ENCODE results near the gene GEMIN4. TPM values are rescaled to one million over a fixed set of nuclear protein-coding genes. Genes with fewer than 3 reads are reported as not detected.
"Not testable (repeated sequence)": the region's sequence is repeated elsewhere in the genome, so short reads cannot be mapped to it uniquely, and the experiment has no call there.

Gene GEMIN4
- total RNA-seq, 1 experiment from 2014 or later: 20.2 TPM

- H3K9me2 ChIP-seq (replicated peaks; ENCODE audit: insufficient read depth, low read length): no peaks in the 10 kb centered on the region
- H3K4me3 ChIP-seq (ENCODE audit: low read length): no peak overlapping the region
- H3K79me2 ChIP-seq (ENCODE audit: low read length): no peaks in the 10 kb centered on the region
- no peak overlapping the region for H3K4me2 ChIP-seq (ENCODE audit: low read depth, low read length, poor library complexity, severe bottlenecking)
- H3K27ac ChIP-seq (ENCODE audit: low read length): no peak overlapping the region
- H3K27me3 ChIP-seq (ENCODE audit: low read length): no peaks in the 10 kb centered on the region
- H3K4me1 ChIP-seq (ENCODE audit: low read length): no peaks in the 10 kb centered on the region
- no peaks in the 10 kb centered on the region for H4K20me1 ChIP-seq (ENCODE audit: insufficient read depth, low read depth, low read length)
- H3K9me3 ChIP-seq (ENCODE audit: low read length): no peaks in the 10 kb centered on the region
- no peak overlapping the region for H2AFZ ChIP-seq (ENCODE audit: low read length)
- H3K36me3 ChIP-seq (ENCODE audit: insufficient read depth, low read length): peaks cover under 1% of the 10 kb centered on the region; the same call in 1 of the 2 replicates
- no peak for DNase-seq
- no peak overlapping the region for H3K9ac ChIP-seq (ENCODE audit: low read length)
These were observed 43.2 kb upstream of the GEMIN4 start for GRCh38 chr17:795276-795675.

- Histone ChIP-seq H3K4me1 (ENCODE audit: low read length) (no peaks in the 10 kb centered on the region), H3K27ac (ENCODE audit: low read length) (no peak overlapping the region), H4K20me1 (ENCODE audit: insufficient read depth, low read depth, low read length) (no peaks in the 10 kb centered on the region), H3K36me3 (ENCODE audit: insufficient read depth, low read length) (peaks cover 4% of the 10 kb centered on the region), H3K4me3 (ENCODE audit: low read length) (no peak overlapping the region), H3K9me3 (ENCODE audit: low read length) (no peaks in the 10 kb centered on the region), H3K9ac (ENCODE audit: low read length) (no peak overlapping the region), H3K79me2 (ENCODE audit: low read length) (no peaks in the 10 kb centered on the region), H3K9me2 (replicated peaks; ENCODE audit: insufficient read depth, low read length) (no peaks in the 10 kb centered on the region), H2AFZ (ENCODE audit: low read length) (no peak overlapping the region), H3K4me2 (ENCODE audit: low read depth, low read length, poor library complexity, severe bottlenecking) (no peak overlapping the region), H3K27me3 (ENCODE audit: low read length) (no peaks in the 10 kb centered on the region)
- DNase-seq: no peak
These were observed 42.8 kb upstream of the GEMIN4 start for GRCh38 chr17:794876-795275.

GRCh38 chr17:792277-792676 lies 40.2 kb upstream of the GEMIN4 start:
- H2AFZ ChIP-seq (ENCODE audit: low read length): no peak overlapping the region
- no peaks in the 10 kb centered on the region for H3K9me3 ChIP-seq (ENCODE audit: low read length)
- no peaks in the 10 kb centered on the region for H3K4me1 ChIP-seq (ENCODE audit: low read length)
- no peak for DNase-seq
- H3K36me3 ChIP-seq (ENCODE audit: insufficient read depth, low read length): peaks cover 15% of the 10 kb centered on the region
- H3K4me3 ChIP-seq (ENCODE audit: low read length): no peak overlapping the region
- H3K9me2 ChIP-seq (replicated peaks; ENCODE audit: insufficient read depth, low read length): no peaks in the 10 kb centered on the region
- H3K4me2 ChIP-seq (ENCODE audit: low read depth, low read length, poor library complexity, severe bottlenecking): no peak overlapping the region
- H3K79me2 ChIP-seq (ENCODE audit: low read length): no peaks in the 10 kb centered on the region
- H3K27ac ChIP-seq (ENCODE audit: low read length): no peak overlapping the region
- H3K9ac ChIP-seq (ENCODE audit: low read length): no peak overlapping the region
- no peaks in the 10 kb centered on the region for H3K27me3 ChIP-seq (ENCODE audit: low read length)
- H4K20me1 ChIP-seq (ENCODE audit: insufficient read depth, low read depth, low read length): no peaks in the 10 kb centered on the region

- H4K20me1 ChIP-seq (ENCODE audit: insufficient read depth, low read depth, low read length): no peaks in the 10 kb centered on the region
- H3K4me1 ChIP-seq (ENCODE audit: low read length): no peaks in the 10 kb centered on the region
- H3K79me2 ChIP-seq (ENCODE audit: low read length): no peaks in the 10 kb centered on the region
- H3K9ac ChIP-seq (ENCODE audit: low read length): no peak overlapping the region
- H3K27me3 ChIP-seq (ENCODE audit: low read length): no peaks in the 10 kb centered on the region
- H2AFZ ChIP-seq (ENCODE audit: low read length): no peak overlapping the region
- H3K36me3 ChIP-seq (ENCODE audit: insufficient read depth, low read length): peaks cover 15% of the 10 kb centered on the region
- no peaks in the 10 kb centered on the region for H3K9me2 ChIP-seq (replicated peaks; ENCODE audit: insufficient read depth, low read length)
- no peaks in the 10 kb centered on the region for H3K9me3 ChIP-seq (ENCODE audit: low read length)
- H3K4me3 ChIP-seq (ENCODE audit: low read length): no peak overlapping the region
- no peak for DNase-seq
- H3K27ac ChIP-seq (ENCODE audit: low read length): no peak overlapping the region
- no peak overlapping the region for H3K4me2 ChIP-seq (ENCODE audit: low read depth, low read length, poor library complexity, severe bottlenecking)
These were observed 39.8 kb upstream of the GEMIN4 start for GRCh38 chr17:791829-792228.

GRCh38 chr17:790874-791247 lies 38.8 kb upstream of the GEMIN4 start:
- H3K27me3 ChIP-seq (ENCODE audit: low read length); H3K4me1 ChIP-seq (ENCODE audit: low read length); H3K4me3 ChIP-seq (ENCODE audit: low read length); H3K9me3 ChIP-seq (ENCODE audit: low read length); H3K27ac ChIP-seq (ENCODE audit: low read length); H3K9ac ChIP-seq (ENCODE audit: low read length); H4K20me1 ChIP-seq (ENCODE audit: insufficient read depth, low read depth, low read length); H2AFZ ChIP-seq (ENCODE audit: low read length); DNase-seq; H3K79me2 ChIP-seq (ENCODE audit: low read length); H3K4me2 ChIP-seq (ENCODE audit: low read depth, low read length, poor library complexity, severe bottlenecking); H3K9me2 ChIP-seq (replicated peaks; ENCODE audit: insufficient read depth, low read length): not testable (repeated sequence)
- peaks cover 15% of the 10 kb centered on the region for H3K36me3 ChIP-seq (ENCODE audit: insufficient read depth, low read length)

GRCh38 chr17:789931-790873 lies 38.1 kb upstream of the GEMIN4 start:
- H3K4me3 ChIP-seq (ENCODE audit: low read length); H3K27ac ChIP-seq (ENCODE audit: low read length); H3K9ac ChIP-seq (ENCODE audit: low read length); H3K9me3 ChIP-seq (ENCODE audit: low read length); H2AFZ ChIP-seq (ENCODE audit: low read length); H3K9me2 ChIP-seq (replicated peaks; ENCODE audit: insufficient read depth, low read length); DNase-seq; H3K4me2 ChIP-seq (ENCODE audit: low read depth, low read length, poor library complexity, severe bottlenecking); H3K27me3 ChIP-seq (ENCODE audit: low read length); H4K20me1 ChIP-seq (ENCODE audit: insufficient read depth, low read depth, low read length); H3K4me1 ChIP-seq (ENCODE audit: low read length); H3K79me2 ChIP-seq (ENCODE audit: low read length): not testable (repeated sequence)
- peaks cover 15% of the 10 kb centered on the region for H3K36me3 ChIP-seq (ENCODE audit: insufficient read depth, low read length)

- no peak overlapping the region for H3K9ac ChIP-seq (ENCODE audit: low read length)
- H3K4me1 ChIP-seq (ENCODE audit: low read length): peaks cover 2% of the 10 kb centered on the region; the same call in 1 of the 2 replicates
- H3K27ac ChIP-seq (ENCODE audit: low read length): no peak overlapping the region
- DNase-seq: no peak
- no peak overlapping the region for H2AFZ ChIP-seq (ENCODE audit: low read length)
- no peaks in the 10 kb centered on the region for H4K20me1 ChIP-seq (ENCODE audit: insufficient read depth, low read depth, low read length)
- H3K9me3 ChIP-seq (ENCODE audit: low read length): no peaks in the 10 kb centered on the region
- peaks cover 23% of the 10 kb centered on the region for H3K36me3 ChIP-seq (ENCODE audit: insufficient read depth, low read length)
- H3K27me3 ChIP-seq (ENCODE audit: low read length): no peaks in the 10 kb centered on the region
- H3K79me2 ChIP-seq (ENCODE audit: low read length): peaks cover 17% of the 10 kb centered on the region
- H3K9me2 ChIP-seq (replicated peaks; ENCODE audit: insufficient read depth, low read length): no peaks in the 10 kb centered on the region
- H3K4me2 ChIP-seq (ENCODE audit: low read depth, low read length, poor library complexity, severe bottlenecking): no peak overlapping the region
- H3K4me3 ChIP-seq (ENCODE audit: low read length): no peak overlapping the region
These were observed 37.2 kb upstream of the GEMIN4 start for GRCh38 chr17:789160-789840.

- Histone ChIP-seq H3K9me2 (replicated peaks; ENCODE audit: insufficient read depth, low read length) (no peaks in the 10 kb centered on the region), H3K27ac (ENCODE audit: low read length) (no peak overlapping the region), H3K79me2 (ENCODE audit: low read length) (peaks cover 24% of the 10 kb centered on the region), H3K4me2 (ENCODE audit: low read depth, low read length, poor library complexity, severe bottlenecking) (no peak overlapping the region), H3K4me3 (ENCODE audit: low read length) (no peak overlapping the region), H2AFZ (ENCODE audit: low read length) (no peak overlapping the region), H3K9me3 (ENCODE audit: low read length) (no peaks in the 10 kb centered on the region), H3K36me3 (ENCODE audit: insufficient read depth, low read length) (peaks cover 30% of the 10 kb centered on the region), H3K27me3 (ENCODE audit: low read length) (no peaks in the 10 kb centered on the region), H3K9ac (ENCODE audit: low read length) (no peak overlapping the region), H3K4me1 (ENCODE audit: low read length) (peaks cover 9% of the 10 kb centered on the region), H4K20me1 (ENCODE audit: insufficient read depth, low read depth, low read length) (no peaks in the 10 kb centered on the region)
- DNase-seq: no peak
These were observed 36.5 kb upstream of the GEMIN4 start for GRCh38 chr17:788551-788950.
